UCSD-AML1 (cell line): ENCODE data around the gene SEC24B.

Experiments
- DNase-seq: peaks from one replicate; lab custom pipeline; 2025; ENCODE audit not compliant: unreplicated experiment; lab: John Stamatoyannopoulos, UW

Gene SEC24B

GRCh38 chr4:109433205-109434006 lies at the start of gene SEC24B:
Gene SEC24B, plus strand, starts transcription at chr4:109433815. Its CDS starts 55 bp downstream, at chr4:109433870.
- peak; percentile 89 for DNase-seq

GRCh38 chr4:109383823-109384222 lies 49.8 kb upstream of the SEC24B start:
- no peak for DNase-seq

- no peak for DNase-seq
Observed at GRCh38 chr4:109385260-109385659, 48.4 kb upstream of the SEC24B start.

DNA sequence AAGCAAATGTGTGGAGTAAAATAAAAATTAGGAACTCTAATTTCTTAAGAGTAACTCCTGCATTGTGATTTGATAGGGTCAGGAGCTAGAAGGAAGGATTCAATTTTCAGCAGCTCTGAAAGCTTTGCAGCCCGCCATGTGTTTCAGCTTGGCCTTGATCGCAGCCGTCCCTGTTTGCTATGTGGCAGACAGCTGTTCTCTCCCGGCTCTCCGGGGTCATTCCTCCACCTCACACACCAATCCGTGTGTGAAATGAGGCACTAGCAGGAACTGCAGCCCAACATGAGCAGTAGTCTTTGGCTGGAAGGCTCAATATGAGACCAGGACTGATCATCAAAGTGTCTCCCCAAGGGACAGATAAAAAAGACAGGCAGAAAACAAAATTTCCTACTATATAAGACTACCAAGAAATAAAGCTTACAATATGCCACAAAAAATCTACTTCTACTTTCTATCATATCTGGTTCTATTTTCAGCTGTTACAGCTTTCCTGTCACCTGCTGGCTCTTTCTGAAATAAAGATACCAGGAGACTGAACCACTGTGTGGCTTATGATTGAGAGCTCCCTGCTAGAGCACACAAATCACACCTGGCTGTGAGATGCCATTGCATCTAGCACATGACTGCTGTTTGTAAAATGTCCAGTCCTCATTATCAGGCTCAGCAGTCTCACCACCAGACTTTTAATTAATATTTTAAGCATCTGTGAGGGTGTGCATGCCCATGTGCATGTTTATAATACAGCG lies 44.1 kb upstream of the SEC24B start:
- DNase-seq, result no peak

DNA sequence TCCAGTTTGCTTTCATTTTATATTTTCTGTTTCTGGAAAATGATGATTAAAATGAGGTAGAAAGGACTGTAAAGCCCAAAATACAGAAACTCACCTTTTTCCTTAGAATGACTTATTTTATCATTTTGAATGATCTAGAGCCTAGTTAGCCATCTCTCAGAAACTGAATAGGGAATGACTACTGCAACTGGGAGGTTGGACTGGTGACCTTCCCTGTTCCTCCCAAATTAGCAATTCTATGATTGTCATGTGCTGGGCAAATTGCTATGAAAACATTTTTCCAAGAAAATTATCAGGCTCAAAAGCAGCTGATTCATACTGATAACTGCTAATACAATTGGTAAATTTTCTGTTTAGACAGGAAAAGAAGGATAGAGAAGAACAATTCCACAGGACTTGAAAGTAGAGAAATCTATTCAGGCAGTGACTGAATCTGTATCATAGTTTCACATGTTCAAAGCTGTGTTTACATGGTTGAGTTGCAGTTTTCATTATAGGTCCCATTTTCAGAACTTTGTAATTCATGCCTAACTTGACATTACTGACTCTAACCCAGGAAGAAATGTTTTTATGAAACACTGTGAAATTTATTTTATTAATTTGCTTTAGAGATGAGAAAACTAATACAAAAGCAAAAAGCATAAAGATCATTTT lies 43.4 kb upstream of the SEC24B start:
- no peak for DNase-seq

DNA sequence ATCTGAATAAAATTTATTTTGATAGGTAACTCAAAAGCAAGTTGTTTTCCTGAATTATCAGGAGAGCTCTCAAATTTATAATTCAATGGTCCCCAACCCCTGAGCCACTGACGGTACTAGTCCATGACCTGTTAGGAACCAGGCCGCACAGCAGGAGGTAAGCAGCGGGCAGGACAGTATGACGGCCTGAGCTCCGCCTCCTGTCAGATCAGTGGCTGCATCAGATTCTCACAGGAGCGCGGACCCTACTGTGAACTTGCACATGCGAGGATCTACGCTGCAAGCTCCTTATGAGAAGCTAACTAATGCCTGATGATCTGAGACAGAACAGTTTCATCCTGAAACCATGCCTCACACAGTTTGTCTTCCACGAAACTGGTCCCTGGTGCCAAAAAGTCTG lies 37.9 kb upstream of the SEC24B start:
- DNase-seq, result no peak

DNA sequence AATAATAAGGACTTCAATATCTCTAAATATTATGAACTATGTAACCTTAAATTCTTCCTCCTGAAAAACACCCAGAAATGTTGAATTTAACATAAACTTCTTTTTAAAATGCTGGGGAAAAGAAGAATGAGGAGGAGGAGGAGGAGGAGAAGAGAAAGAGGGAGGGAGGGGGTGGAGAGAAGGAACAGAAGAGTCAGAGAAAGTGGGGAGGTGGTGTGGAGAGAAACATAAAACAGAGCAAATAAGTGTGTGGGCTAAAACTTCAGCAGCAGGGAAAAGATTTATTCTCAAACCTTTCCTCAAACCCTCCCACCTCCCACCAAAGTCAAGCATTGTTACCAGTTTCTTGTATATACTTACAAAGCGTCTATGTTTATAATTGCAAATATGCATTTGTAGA lies 34.7 kb upstream of the SEC24B start:
- no peak for DNase-seq

GRCh38 chr4:109406337-109406931 lies 27.2 kb upstream of the SEC24B start:
- no peak for DNase-seq

DNA sequence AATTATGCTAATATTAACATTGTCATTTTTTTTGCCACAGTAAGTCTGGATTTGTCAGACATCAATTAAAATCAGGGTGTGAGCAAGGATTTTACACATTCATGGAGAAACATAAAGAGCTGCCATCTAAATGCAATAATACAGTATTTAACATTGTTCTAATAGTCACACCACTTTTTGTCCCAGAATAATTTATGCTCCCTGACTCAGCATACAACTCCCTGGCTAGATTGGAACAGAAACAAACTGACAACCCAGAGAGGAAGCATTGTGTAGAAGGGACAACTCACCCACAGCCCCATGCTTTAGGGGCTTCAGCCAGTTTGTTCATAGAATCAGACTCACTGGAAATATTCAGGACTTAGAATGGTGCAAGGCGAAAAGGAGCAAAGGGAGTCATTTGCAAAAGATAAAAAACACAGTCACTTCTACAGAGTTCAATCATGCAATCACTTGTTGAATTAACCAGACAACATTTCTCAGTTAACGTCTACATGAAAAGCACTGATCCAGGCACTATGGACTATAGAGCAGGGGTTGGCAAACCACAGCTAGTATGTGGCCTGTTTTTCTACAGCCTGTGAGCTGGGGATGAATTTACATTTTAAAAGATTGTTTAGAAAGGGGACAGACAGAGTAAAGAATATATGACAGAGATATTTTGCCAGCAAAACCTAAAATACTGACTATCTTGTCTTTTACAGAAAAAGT lies 26.4 kb upstream of the SEC24B start:
- DNase-seq, result no peak

- DNase-seq, result no peak
Observed at GRCh38 chr4:109408711-109409110, 24.9 kb upstream of the SEC24B start.

DNA sequence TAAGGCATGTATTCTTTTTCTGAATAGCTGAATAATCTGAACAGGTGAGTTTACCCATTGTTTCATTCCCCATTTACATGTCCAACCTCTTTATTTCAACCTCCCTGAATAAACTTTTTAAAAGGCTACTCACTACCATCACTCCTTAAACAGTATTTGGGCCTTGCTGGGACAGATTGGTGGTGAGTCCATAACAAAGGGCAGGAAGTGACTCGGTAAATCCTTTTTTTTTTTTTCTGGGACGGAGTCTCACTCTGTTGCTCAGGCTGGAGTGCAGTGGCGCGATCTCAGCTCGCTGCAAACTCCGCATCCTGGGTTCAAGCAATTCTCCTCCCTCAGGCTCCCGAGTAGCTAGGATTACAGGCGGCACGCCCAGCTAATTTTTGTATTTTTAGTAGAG lies 23.4 kb upstream of the SEC24B start:
- DNase-seq, result no peak

DNA sequence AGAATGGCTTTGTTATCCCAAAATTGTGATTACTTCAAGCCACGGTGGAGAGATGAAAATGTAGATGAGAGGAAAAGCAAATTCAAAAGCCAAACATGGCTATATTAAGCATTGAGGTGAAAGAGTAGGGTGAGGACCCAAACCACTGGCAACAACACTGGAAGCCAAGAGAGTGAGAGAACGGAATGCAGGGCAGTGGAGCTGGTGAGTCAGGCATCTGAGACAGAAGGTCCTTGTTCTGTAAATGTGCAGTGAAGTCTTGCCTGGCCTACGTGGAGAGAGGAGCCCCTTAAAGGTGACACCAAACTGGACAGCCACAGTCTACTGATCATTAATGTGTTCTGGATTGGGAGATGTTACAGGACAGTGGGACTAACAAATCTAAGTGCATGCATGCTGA lies 22.8 kb upstream of the SEC24B start:
- no peak for DNase-seq

- DNase-seq, result no peak
Observed at GRCh38 chr4:109411964-109412363, 21.7 kb upstream of the SEC24B start.

- no peak for DNase-seq
Observed at GRCh38 chr4:109412776-109413175, 20.8 kb upstream of the SEC24B start.

DNA sequence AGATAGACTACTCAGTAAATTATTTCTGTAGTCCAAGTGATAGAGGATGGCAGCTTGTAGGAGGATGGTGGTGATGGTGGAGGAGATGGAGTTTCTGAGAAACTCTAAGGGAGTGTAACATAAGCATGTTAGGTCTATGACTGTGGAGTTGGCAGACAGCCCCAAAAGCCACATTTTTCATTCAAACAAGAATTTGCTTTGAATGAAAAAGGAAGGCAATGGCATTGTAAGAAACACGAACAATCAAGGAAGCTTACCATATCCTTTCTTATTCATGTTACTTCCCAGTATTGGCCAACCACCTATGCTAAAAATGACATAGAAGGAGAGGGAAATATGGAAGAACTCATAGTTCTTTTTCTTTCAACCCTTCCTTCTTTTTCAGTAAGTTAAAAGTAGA lies 18.7 kb upstream of the SEC24B start:
- DNase-seq, result no peak

GRCh38 chr4:109418588-109418987 lies 15.0 kb upstream of the SEC24B start:
- no peak for DNase-seq

GRCh38 chr4:109419679-109420078 lies 13.9 kb upstream of the SEC24B start:
- no peak for DNase-seq

DNA sequence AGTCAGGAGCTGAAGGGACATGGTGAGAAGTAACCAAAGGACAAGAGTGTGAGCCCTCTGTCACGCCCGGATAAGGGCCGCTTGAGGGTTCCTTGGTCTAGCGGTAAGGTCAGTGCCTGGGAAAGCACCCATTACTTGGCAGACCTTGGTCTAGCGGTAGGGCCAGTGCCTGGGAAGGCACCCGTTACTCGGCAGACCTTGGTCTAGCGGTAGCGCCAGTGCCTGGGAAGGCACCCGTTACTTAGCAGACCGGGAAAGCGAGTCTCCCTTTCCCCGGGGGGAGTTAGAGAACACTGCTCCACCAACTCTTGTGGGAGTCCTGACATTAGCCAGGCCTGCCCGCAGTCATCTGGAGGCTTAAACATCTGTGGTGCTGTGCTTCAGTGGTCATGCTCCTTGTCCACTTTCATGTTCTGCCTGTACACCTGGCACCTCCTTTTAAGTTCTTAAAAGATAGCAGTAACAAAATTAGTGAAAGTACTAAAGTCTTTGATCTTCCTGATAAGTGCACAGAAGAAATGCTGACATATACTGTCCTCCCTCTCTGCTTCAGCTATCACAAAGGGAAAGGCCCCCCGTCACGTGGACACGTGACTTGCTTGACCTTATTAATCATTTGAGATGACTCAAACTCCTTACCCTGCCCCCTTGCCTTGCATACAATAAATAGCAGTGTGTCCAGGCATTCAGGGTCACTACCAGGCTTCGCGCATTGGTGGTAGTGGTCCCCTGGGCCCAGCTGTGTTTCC lies 9.3 kb upstream of the SEC24B start:
- no peak for DNase-seq

- no peak for DNase-seq
Observed at GRCh38 chr4:109425405-109425804, 8.2 kb upstream of the SEC24B start.

- no peak for DNase-seq
Observed at GRCh38 chr4:109429545-109429944, 4.1 kb upstream of the SEC24B start.
